GM18907 (cell line): ENCODE results near the gene PQBP1.
"Not testable (repeated sequence)": the region's sequence is repeated elsewhere in the genome, so short reads cannot be mapped to it uniquely, and the experiment has no call there.

ENCODE experiments used
- ATAC-seq: cut with Tn5 transposase; IDR thresholded peaks from one replicate; pipeline ENCODE4 v1.9.1; 2021; ENCODE audit warnings: mild to moderate bottlenecking, moderate library complexity; ENCODE audit not compliant: unreplicated experiment

The PQBP1 gene

GRCh38 chrX:48897625-48898306 lies at the start of gene PQBP1, which contains the start of gene TIMM17B:
PQBP1 (plus strand) TSS chrX:48897930; CDS start chrX:48898510, 580 bp downstream.
TIMM17B (minus strand) TSS chrX:48897768; CDS start chrX:48897749, 19 bp downstream.
- peak; percentile 85 for ATAC-seq

- ATAC-seq: no peak
Measured at GRCh38 chrX:48848847-48849246, 48.9 kb upstream of the PQBP1 start.

GRCh38 chrX:48852857-48853256 lies 44.9 kb upstream of the PQBP1 start:
- no peak for ATAC-seq

- ATAC-seq: not testable (repeated sequence)
Measured at GRCh38 chrX:48853494-48853893, 44.2 kb upstream of the PQBP1 start.

- ATAC-seq: not testable (repeated sequence)
Measured at GRCh38 chrX:48854121-48854804, 43.5 kb upstream of the PQBP1 start.

GRCh38 chrX:48854898-48855297 lies 42.8 kb upstream of the PQBP1 start:
- ATAC-seq: no peak

- ATAC-seq: no peak
Measured at GRCh38 chrX:48864210-48864609, 33.5 kb upstream of the PQBP1 start.

- not testable (repeated sequence) for ATAC-seq
Measured at GRCh38 chrX:48872017-48872416, 25.7 kb upstream of the PQBP1 start.

- ATAC-seq: not testable (repeated sequence)
Measured at GRCh38 chrX:48876944-48877343, 20.8 kb upstream of the PQBP1 start.

- ATAC-seq: no peak
Measured at GRCh38 chrX:48883729-48884128, 14.0 kb upstream of the PQBP1 start.

GRCh38 chrX:48886586-48886985 lies 11.1 kb upstream of the PQBP1 start:
- not testable (repeated sequence) for ATAC-seq

GRCh38 chrX:48890296-48890925 lies 7.3 kb upstream of the PQBP1 start:
- no peak for ATAC-seq

GRCh38 chrX:48890934-48891401 lies 6.8 kb upstream of the PQBP1 start:
- ATAC-seq: peak; percentile 50

GRCh38 chrX:48891402-48892288 lies 6.1 kb upstream of the PQBP1 start:
- ATAC-seq: peak; percentile 78

GRCh38 chrX:48892896-48893295 lies 4.8 kb upstream of the PQBP1 start:
- no peak for ATAC-seq

GRCh38 chrX:48893556-48894348 lies 4.0 kb upstream of the PQBP1 start:
- ATAC-seq: no peak

- ATAC-seq: no peak
Measured at GRCh38 chrX:48894891-48895290, 2.8 kb upstream of the PQBP1 start.

GRCh38 chrX:48896611-48897011 lies 1.1 kb upstream of the PQBP1 start:
- ATAC-seq: no peak

- peak; percentile 24 for ATAC-seq
Measured at GRCh38 chrX:48897157-48897624, 539 bp upstream of the PQBP1 start.

- ATAC-seq: no peak
Measured at GRCh38 chrX:48899078-48899410, 1.3 kb downstream of the PQBP1 start.
